Middle frontal gyrus (tissue), 1 donor: ENCODE data around the gene WDR93.

Experiments used
- DNase-seq: peaks from one replicate; pipeline ENCODE4 v3.0.0-alpha.2; 2015; ENCODE audit warnings: low spot score; ENCODE audit errors: extremely low spot score

Gene WDR93

DNA sequence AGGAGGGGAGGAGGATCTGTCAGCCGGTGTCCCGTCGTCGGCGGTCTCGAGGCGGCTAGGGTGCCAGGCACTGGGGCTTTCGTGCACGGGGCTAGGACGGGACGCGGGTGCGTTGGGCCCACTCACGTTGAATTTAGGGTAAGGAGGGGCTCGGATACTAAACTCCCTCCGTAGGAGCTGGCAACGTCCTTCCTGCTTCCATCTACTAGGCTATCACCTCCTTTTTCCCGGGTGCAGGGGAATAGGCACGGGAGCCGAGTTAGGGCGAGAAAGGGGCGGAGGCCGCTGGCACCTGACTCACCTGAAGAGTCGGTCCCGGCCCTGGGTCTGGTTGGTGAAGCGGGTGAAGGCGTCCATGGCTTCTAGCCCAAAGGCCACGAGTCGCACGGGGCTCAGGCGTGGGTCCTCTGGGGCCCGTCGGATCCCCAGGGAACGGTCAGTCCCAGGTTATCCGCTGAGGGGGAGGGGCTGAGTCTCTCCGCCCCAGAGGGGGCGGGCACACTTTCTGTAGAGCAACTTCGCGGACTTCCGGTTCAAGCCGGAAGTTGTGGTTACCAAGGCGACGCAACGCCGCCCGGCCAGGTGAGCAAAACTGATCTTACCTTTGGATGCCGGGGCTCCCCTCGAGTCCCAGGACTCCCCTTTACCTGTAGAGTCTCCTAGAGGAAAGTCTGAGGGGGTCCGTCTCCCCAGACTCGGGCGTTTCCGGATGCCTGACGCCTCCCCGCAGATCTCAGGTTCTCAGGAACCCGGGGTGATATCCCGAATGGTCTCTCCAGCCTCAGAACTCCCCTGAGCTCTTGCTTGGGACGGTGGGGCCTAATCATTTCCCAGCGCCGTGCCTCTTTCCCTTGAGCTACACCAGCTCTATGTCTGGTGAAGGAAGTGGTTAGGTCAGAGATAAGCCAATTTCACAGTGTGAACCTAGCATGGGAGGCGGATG lies at the start of gene WDR93, which contains the start of gene PEX11A:
WDR93 (plus strand) TSS at position 536 of the 943 bp plus-strand sequence. CDS start 10,936 bp downstream, outside the sequence.
PEX11A (minus strand) TSS at position 479 of the 943 bp plus-strand sequence; CDS start at position 357, 122 bp downstream.
- DNase-seq: peak; percentile 49

- DNase-seq: no peak
These were observed 49.6 kb upstream of the WDR93 start for GRCh38 chr15:89641053-89641452.

GRCh38 chr15:89642106-89642505 lies 48.5 kb upstream of the WDR93 start:
- DNase-seq: no peak

GRCh38 chr15:89645680-89646079 lies 44.9 kb upstream of the WDR93 start:
- no peak for DNase-seq

GRCh38 chr15:89646416-89647141 lies 44.0 kb upstream of the WDR93 start:
- DNase-seq: no peak

- DNase-seq: no peak
These were observed 43.3 kb upstream of the WDR93 start for GRCh38 chr15:89647191-89647851.

DNA sequence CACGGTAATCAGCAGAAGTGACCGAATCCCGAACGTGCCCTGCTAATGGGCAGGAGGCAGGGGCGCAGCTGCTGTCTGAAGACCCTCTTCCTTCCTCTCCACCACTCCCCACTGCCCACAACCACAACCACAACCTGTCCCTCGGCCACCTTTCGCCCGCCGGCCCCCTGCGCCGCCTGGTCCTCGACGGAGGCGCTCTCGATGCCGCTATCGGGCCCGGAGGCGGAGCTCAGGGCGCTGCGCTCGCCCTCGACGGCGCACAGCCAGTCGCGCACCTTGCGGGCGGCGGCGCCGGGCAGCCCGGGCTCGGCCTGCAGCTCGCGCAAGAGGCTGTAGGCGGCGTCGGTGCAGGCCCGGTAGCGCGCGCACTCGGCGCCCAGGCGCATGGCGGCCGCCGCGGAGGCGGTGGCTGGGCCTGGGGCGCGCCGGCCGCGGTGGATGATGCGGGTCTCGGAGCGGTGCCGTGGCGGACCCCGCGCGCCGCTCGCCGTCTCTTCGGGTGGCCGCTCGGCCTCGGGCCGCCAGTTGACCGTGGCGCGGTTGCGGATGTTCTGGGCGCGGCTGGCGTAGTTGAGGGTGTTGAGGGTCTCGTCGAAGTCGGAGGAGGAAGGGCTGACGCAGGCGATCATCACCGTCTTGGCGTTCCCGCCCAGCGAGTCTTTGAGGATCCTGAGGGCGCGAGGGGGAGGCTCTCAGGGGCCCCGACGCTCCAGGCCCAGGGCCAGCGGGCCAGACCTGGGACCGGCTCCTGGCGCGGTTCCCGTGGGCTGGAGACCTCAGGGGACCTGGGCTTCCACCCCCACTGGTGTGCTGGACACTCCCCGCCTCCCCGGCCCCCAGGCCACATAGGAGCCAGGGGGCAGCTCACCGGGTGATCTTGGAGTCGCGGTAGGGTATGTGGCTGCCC lies 42.3 kb upstream of the WDR93 start:
- no peak for DNase-seq

DNA sequence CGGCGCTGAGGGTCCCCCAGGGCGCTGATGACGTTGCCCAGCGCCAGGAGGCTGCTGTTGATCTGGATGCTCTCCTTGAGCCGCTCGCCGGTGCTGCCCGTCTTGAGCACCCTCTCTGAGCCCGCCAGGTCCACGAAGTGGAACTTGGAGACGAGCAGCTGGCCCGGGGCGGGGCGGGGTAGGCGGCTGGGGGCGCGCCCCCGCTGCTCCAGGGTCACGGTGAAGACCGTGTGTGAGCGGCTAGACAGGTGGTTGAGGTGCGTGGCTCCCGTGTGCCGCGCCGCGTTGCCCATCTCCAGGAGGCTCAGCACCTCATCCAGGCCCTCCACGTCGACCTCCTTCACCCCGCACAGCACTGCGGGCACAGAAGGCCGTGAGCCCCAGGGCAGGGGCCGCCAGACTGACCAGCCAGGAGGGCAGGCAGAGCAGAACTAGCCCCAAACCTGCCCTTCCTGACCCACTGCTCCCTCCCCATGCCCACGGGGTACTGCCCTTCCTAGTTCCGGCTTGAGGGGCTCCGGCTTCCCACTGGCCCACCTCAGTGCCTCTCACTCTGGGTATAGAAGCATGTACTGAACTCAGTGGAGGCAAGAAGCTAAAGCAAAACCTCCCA lies 41.5 kb upstream of the WDR93 start:
- DNase-seq: no peak

DNA sequence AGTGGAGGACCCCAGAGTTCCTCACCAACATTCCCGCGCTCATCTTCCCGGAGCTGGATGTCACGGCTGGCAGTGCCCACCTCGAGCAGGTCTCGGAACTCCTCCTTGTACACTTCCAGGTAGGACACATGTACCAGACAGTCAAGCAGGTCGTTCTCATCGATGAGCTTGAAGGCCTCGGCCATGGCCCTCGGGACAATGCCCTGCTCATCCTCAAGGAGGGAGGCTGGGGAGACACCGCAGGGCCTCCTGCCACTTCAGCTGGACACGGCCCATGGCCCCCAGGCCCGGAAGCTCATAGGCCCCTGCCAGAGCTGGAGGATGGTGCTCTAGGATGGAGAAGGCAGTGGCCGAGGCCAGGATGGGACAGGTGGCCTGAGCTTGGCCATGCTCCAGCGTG lies 40.9 kb upstream of the WDR93 start:
- DNase-seq: no peak

- DNase-seq: no peak
These were observed 38.5 kb upstream of the WDR93 start for GRCh38 chr15:89652131-89652530.

DNA sequence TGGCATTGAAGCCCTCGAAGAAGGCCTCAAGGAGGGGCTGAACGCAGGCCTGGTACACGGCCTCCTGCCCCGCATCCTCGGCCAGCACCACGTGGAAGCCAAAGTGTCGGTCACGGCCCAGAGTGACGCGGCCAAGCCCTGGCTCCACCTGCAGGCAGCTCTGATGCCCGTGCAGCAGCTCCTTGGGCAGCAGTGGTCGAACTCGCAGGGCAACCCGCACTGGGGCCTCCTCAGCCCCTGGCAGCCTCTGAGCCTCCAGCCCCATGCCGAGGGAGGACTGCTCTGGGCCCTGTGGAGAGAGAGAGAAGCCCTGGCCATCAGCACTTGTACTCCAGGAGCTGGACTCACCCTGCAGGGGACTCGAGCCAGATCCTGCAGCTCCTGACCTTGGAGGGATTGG lies 37.9 kb upstream of the WDR93 start:
- no peak for DNase-seq

- DNase-seq: no peak
These were observed 37.0 kb upstream of the WDR93 start for GRCh38 chr15:89653578-89653977.

- DNase-seq: no peak
These were observed 36.3 kb upstream of the WDR93 start for GRCh38 chr15:89654301-89654761.

DNA sequence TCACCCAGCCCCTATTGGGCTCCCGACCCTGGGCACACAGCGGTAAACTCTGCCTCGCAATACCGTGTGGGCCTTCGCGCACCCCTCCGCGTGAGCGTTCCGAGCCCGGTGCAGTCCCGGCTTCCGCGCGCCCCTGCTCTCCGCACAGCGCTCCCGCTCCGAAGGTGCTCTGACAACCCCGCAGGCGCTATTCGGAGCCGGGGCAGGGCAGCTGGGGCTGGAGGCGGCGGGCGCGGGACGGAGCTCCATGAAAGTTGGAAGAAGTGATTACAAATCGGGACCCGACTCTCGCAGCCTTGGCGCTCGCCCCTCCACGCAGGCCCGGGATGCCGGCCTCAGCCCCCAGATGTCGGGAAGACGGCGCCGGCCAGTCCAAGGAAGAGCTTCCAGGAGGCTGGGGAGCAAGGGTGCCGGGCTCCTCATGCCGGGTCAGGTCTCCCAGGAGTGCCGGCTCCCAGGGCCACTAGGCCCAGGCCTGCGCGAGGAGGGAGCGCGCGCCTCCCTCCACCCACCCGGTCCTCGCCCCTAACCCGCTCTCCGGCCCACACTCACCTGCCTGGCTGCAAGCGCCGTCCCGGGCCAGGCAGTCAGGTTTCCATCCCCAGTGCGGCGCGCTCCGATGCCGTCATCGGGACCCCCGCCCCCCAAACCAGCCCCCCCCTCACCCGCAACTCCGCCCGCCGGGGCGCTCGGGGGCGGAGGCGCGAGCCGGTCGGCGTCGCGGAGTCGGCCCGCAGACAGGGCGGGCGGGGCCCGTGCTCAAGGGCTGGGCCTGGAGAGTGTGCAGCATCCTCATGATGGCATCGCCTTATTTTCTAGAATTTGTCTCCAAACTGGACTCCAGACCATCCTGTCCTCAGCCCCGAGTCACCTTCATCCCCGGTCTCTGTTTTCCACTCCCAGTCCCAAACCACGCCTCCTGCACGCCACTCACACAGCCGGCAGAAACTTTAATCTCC lies 35.5 kb upstream of the WDR93 start, which contains the start of gene KIF7:
KIF7 (minus strand) TSS at position 621 of the 959 bp plus-strand sequence. CDS start 2,537 bp downstream, outside the sequence.
- DNase-seq: no peak

GRCh38 chr15:89656116-89656815 lies 34.3 kb upstream of the WDR93 start:
- no peak for DNase-seq

- no peak for DNase-seq
These were observed 32.9 kb upstream of the WDR93 start for GRCh38 chr15:89657686-89658200.

DNA sequence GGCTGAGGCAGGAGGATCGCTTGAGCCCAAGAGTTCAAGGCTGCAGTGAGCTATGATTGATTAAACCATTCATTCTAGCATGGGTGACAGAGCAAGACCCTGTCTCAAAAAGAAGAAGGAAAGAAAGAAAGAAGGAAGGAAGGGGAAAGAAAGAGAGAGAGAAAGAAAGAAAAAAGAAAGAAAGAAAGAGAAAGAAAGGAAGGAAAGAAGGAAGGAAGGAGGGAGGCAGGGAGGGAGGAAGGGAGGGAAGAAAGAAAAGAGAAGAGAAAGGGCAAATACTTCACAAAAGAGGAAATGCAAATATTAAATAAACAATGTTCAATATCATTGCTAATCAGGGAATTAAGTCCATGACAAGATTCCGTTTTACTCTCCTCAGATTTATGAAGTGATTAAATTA lies 31.3 kb upstream of the WDR93 start:
- no peak for DNase-seq

DNA sequence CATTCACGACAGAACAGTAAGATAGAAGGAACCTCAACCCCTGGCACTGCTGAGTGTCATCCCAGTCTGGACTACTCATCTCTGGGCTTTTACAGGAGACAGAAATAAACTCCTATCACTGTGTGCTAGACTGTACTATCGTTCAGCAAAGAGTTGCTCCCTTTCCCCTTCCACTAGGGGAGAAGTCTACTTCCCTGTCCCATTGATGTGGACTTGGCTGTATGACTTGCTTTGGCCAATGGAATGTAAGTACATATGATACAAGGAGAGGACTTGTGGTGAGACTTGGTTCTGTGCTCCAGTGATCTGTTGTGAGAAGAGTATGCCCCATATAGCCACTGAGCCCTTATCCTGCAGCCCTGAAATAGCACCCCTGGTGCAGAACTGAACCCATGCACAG lies 30.1 kb upstream of the WDR93 start:
- DNase-seq: no peak
